GM19238 (cell line): ENCODE results near the gene PCSK7.
"Not testable (repeated sequence)": the region's sequence is repeated elsewhere in the genome, so short reads cannot be mapped to it uniquely, and the experiment has no call there.

Experiments
- DNase-seq: peaks from one replicate; pipeline ENCODE4 v3.0.0; 2011; ENCODE audit warnings: low spot score; ENCODE audit not compliant: insufficient read length

The PCSK7 gene, protein sequence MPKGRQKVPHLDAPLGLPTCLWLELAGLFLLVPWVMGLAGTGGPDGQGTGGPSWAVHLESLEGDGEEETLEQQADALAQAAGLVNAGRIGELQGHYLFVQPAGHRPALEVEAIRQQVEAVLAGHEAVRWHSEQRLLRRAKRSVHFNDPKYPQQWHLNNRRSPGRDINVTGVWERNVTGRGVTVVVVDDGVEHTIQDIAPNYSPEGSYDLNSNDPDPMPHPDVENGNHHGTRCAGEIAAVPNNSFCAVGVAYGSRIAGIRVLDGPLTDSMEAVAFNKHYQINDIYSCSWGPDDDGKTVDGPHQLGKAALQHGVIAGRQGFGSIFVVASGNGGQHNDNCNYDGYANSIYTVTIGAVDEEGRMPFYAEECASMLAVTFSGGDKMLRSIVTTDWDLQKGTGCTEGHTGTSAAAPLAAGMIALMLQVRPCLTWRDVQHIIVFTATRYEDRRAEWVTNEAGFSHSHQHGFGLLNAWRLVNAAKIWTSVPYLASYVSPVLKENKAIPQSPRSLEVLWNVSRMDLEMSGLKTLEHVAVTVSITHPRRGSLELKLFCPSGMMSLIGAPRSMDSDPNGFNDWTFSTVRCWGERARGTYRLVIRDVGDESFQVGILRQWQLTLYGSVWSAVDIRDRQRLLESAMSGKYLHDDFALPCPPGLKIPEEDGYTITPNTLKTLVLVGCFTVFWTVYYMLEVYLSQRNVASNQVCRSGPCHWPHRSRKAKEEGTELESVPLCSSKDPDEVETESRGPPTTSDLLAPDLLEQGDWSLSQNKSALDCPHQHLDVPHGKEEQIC

DNA sequence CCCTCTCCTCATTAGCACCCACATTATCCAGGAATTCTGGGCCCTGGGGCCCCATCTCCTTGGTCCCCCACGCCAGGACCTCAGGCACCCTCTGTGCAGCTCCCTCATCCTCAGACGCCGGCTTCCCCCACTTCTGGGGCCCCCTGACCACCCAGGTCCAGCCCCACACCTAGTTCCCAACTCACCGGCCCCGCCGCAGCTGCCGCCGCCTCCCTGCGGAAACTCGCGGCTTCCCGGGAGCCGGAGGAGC, at the start of gene PCSK7:
Gene PCSK7, minus strand, starts transcription at position 232 of the 250 bp plus-strand sequence. CDS start 2,229 bp downstream, outside the sequence.
- DNase-seq, result no peak

DNA sequence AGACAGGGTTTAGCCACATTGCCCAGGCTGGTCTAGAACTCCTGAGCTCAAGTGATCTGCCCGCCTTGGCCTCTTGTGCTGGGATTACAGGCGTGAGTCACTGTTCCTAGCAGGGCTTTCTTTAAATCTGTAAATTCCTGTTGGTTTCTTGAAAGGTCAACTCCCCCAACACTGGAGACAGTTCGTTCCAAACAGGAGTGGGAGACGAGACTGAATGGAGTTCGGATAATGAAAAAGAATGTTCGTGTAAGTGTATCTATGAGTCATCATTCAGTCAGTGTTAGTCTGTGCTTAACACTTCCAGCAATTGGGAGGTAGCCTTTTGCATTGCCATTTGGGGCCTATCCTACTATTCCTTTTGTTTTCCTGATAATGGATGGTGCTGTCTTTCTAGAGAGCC, 49.3 kb upstream of the PCSK7 start:
- no peak for DNase-seq

DNA sequence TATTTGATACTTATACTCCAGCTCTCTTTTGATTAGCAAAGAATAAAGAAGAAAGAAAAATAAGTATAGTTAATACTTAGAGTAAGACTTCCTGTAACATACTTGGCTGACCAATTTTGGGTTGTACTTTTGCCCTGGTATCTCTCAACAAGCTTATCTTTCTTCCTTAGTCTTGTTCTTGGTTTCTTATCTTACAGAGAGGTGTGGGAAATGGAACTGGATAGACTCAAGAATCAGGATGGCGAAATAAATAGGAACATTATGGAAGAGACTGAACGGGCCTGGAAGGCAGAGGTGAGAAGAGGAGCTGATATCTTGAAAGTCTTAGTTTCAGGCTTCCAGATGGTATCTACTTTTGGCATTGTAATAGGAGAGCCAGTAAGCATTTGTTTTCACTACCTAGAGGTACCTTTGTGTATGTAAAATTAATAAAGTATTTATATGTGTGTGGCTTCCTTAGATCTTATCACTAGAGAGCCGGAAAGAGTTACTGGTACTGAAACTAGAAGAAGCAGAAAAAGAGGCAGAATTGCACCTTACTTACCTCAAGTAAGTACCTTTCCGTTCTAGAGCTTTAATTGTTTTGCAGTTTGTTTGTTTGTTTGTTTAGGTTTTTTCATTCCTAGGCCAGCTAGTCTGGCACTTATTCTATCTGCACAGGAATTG, 48.0 kb upstream of the PCSK7 start:
- DNase-seq, result no peak

DNA sequence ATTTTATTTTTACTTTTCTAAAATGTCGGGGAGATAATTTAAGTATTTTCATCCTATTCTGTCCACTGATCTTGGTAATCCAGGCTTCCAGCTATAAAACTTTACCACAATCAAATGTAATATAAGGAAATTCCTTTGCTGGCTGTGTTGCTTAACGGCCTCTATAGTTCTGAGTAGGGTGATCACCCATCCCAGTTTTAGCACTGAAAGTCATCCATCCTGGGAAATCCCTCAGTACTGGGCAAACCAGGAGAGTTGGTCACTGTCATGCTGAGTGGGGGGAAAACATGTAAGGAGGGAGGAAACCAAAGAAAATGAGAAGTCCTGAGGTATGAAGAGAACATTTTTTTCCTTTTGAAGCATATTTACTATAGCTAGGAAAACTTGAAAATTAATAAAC, 46.5 kb upstream of the PCSK7 start:
- DNase-seq, result no peak

DNA sequence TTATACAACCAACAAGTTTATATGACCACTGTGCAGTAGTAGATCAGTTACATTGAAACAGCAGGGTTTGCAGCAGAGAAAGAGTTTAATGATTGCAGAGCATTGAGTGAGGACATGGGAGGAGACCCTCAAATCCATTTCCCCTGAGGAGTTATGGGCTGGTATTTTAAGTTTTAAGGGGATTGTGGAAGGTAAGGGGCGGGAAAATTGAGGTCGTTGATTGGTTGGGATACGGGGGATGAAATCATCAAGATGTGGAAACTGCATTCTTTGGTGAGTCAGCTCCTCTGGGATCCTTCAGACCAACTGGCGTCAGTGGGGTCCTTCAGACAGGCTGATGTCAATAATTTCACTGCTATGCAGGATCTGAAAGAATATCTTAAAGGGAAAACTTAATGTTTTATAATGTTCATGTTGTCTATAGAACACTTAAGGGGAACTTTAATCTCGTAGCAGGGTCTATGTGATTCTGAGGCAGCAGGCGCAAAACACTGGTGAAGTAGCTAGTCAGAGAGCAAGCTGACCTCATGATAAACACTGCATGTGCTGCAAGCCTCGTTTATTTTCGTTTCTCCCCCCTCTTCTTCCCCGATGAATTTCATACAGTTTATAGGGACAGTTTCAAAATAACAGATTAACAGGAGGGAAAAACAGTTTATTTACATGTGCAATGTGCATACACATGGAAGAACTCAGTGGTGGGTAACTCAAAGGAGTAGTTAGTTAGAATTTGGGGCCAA, 41.8 kb upstream of the PCSK7 start:
- DNase-seq, result no peak

DNA sequence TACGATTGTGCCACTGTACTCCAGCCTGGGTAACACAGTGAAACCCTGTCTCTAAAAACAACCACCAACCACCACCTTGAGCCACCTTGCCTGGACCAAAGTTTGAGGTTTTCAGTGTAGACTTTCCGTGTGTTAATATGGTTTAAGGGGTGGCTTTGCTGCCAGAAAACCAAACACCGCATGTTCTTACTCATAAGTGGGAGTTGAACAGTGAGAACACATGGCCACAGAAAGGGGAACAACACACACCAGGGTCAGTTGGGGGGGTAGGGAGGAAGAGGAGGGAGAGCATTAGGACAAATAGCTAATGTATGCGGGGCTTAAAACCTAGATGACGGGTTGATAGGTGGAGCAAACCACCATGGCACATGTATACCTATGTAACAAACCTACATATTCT, 40.3 kb upstream of the PCSK7 start:
- DNase-seq, result not testable (repeated sequence)

DNA sequence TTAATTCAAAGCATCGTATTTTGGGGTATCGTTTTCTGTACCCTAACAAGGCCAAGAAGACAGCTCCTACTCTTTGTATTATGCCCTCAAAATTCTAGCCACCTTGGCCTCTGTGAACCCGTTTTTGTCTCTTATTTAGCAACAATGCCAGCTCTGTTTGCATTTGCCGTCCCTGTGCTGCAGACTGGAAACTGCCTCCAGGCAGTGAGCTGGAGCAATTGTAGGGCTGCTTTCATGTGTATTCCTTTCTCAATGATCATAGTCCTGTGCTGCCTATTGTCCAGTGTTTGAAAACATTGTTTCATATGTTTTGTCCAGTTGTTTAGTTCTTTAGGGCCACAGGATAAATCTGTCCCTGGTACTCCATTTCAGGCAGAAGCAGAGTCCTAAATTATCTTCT, 39.3 kb upstream of the PCSK7 start:
- no peak for DNase-seq

DNA sequence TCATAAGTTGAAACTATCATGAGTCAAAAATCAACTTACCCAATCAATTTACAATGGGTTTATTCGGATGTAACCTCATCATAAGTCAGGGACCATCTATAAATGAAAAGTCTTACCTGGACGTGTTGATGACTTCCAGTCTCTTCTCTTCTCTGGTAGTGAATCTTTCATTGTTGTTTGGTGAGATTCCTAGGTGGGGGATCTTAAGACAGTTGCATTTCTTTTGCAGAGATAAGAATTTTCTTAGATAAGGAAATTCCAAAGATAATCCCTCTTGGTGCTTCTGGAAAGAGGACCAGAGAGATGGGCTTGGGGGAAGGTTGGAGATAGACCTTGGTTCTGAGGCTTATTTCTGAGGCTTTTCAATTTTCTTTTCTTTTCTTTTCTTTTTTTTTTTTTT, 38.0 kb upstream of the PCSK7 start:
- DNase-seq, result no peak

DNA sequence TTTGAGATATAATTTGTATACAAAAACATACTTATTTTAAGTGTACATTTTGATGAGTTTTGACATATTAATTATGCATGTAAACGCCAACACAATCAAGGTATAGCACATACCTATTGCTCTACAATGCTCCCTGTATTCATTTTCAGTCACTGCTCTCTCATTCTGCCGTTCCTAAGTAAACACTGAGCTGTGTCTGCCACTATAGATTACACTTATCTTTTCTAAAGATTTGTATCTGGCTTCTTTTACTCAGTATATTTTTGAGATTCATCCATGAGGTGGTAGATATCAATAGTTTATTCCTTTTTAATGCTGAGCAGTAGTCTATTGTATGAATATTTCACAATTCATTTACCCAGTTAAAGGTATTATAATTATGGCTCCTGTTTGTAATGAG, 33.9 kb upstream of the PCSK7 start:
- DNase-seq, result no peak

DNA sequence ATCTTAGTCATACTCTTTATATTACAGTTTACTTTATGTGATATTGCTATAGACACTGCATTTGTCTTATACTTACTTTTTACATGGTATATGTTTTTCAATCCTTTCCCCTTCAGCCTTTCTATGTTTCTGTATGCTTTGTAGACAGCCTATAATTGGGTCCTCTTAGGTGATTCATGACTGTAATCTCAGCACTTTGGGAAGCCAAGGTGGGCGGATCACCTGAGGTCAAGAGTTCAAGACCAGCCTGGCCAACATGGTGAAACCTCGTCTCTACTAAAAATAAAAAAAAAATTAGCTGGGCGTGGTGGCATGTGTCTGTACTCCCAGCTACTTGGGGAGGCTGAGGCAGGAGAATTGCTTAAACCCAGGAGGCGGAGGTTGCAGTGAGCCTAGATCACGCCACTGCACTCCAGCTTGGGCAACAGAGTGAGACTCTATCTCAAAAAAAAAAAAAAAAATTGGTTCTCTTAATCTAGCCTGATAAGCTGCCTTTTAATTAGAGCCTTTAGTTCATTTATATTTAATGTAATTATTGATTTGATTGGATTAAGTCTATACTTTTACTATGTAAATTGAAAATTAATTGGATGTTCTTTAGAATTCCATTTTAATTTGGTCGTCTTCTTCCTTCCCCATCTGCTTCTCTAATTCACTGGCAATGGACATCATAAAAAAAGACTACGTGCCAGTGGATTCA, 32.9 kb upstream of the PCSK7 start:
- not testable (repeated sequence) for DNase-seq

DNA sequence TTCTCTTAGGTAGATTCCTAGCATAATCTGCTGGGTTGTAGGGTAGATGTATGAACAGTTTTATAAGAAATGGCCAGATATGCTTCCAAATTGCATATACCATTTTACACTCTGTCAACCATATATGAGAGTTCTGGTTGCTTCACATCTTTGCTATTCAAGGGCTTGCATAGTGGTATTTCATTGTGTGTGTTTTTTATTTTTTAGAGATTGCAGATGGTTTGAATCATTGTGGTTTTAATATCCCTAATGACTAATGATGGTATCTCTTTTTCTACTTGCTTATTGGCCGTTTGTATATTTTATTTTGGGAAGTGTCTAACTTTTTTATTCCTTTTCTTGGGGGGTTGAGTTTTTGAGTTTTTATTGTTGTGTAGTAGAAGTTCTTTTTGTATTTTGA, 27.5 kb upstream of the PCSK7 start:
- DNase-seq, result no peak

DNA sequence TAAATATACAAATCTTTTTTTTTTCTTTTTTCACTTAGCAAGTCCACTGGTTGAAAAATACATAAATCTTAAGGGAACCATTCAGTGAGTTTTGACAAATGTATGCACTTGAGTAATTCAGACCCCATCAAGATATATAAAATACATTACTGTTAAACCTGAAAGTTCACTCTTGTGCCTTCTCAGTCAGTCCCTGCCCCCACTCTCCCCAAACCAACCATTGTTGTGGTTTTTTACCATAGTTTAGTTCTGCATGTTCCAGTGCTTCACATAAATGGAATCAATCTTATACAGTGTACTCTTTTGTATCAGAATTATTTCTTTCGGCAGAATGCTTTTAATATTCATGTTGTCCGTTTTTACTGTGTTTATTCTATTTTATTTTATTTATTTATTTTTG, 26.7 kb upstream of the PCSK7 start:
- DNase-seq, result no peak

DNA sequence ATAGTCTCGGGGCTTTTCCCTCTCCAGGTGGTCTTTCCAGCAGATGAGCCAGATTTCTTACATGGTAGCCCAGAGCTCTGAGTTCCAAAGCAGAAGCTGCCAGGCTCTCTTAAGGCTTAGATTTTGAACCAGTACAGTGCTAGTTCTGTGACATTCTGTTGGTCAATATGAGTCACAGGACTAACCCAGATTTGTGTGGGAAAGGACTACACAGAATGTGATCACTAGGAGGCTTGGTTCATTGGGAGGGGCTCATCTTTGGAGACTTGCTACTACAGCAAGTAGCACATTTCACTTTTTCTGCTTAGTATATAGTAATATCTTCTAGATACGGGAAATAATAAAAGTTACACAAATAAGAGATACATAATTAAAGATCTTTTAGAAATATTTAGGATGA, 24.7 kb upstream of the PCSK7 start:
- no peak for DNase-seq

DNA sequence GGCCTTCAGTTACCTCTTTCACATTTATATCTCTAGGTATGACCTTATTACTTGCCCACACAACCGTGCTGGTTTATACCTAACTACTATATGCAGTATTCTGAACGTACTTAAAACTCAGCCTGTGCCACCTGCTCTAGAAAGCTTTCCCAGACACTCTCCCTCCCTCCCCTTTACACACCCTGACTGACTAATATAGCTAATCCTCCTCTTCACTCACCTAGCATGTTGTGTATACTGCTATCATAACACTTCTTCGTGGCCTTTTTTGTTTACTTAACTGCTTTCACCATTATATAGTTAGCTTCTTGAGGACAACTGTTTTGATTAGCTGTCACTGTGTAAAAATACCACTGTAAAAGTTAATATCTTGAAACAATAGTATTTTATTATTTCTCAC, 24.1 kb upstream of the PCSK7 start:
- no peak for DNase-seq

DNA sequence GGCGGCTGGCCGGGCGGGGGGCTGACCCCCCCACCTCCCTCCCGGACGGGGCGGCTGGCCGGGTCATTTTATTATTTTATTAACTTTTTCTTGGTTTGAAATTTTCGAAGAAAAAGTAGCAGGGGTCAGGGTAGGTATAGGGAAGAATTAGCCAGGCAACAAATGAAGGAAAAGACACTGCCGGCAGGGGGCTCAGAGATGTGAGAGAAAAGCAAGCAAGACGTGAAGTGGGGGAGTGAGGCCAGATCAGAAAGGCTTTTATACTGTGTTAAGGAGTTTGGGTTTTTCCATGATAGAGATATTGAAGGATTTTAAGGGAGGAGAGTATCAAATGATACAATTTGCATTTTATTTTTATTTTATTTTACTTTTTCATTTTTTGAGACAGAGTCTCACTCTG, 19.6 kb upstream of the PCSK7 start:
- no peak for DNase-seq

DNA sequence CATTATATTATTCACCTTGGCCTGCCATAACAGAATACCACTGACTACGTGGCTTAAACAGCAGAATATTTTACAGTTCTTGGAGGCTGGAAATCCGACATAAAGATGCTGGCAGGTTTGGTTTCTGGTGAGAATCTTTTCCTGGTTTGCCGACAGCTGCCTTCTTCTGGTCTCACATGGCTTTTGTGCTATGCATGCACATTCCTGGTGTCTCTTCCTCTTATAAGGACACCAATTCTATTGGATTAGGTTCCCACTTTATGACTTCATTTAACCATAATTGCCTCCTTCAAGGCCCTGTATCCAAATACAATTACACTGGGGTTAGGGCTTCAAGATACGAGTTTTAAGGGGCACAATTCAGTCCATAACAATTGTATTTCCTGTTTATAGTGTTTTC, 17.7 kb upstream of the PCSK7 start:
- DNase-seq, result no peak

DNA sequence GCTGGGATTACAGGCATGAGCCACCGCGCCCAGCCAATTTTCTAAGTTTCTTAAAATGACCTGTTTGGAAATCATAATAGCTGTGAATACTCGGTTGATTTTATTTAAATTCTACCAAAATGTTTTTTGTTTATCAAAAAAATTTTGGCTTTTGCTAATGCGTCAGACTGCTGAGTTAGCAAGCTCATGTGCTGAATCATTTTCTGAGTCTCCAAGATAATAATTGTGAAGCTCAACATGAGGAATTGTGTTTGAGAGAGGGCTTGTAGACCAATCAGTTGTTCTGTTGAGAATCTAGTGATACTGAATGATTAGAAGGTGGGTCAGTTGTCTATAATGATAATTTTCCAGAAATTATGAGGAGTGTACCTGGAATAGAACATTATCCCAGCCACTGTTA, 16.5 kb upstream of the PCSK7 start:
- no peak for DNase-seq

DNA sequence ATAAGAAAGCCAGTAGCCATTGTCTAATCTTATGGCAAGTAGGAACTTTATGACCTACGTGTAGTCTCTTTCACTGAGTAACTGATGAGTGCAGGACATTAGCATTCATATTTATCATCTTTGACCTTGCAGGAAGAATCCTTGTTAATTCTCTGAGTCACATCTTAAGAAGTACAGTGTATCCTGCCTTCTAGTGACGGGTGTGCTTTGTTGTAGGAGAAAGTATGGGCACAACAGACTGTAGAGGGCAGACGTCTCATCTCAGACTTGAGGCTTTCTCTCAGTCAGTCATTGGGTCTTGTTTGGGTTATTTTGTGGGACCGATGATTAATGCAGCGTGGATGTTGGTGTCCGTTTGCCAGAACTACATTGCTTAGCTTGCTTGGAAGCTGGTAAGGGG, 7.4 kb upstream of the PCSK7 start:
- no peak for DNase-seq

DNA sequence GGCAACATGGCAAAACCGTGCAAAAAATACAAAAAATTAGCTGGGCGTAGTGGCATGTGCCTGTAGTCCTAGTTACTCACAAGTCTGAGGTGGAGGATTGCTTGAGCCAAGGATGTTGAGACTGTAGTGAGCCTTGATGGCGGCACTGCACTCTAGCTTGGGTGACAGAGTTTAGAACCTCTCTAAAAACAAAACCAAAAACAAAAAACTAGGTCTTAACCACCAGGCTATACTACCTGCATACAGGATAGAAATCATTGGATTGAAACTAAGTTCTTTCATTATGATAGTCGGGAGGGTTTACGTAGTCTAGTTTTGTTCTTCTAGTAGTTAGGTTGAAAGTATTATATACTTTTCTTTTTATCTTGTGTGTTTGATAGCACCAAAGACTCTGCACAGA, 6.3 kb upstream of the PCSK7 start:
- no peak for DNase-seq

DNA sequence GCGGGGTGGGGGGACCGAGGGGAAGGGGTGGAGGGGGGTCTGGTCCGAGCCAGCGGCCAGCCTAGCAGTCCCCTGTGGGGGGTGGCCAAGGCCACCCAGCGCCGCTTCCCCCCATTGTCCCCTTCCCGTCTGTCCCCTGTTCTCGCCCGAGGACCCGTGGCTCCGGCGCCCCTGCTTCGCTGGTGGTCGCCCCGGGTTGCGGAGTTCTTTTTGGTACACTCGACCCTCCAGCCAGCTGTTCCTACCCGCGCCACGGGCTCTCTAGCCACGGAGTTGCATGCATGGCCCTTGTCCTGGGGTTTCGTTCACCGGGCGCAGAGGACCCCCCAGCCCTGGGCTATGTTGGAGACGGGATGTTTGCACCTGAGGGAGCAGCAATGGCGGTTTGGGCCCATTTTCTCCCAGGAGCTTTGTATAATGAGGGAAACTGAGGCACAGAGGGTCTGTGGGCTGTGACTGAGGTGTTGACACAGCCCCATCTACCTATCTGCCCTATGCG, 1.1 kb upstream of the PCSK7 start:
- no peak for DNase-seq
